WTC11 (cell line): ENCODE data around the gene R3HDML. TPM values are rescaled to one million over a fixed set of nuclear protein-coding genes. Genes with fewer than 3 reads are reported as not detected.

Source experiments
- ATAC-seq: fragments of 200-7000 bp; cut with Tn5 transposase; 2 replicates; pipeline ENCODE4 v1.10.0; 2021; ENCODE audit warnings: mild to moderate bottlenecking, moderate library complexity
- CTCF ChIA-PET: fragments of 300-600 bp; sonication (Branson Sonifier 250); formaldehyde crosslinking; loops from one replicate; lab custom pipeline; 2021; ENCODE audit warnings: antibody characterized with exemption; lab: Charles Lee
- POLR2A ChIA-PET: fragments of 350-600 bp; sonication (Branson Sonifier 250); formaldehyde crosslinking; loops from one replicate; lab custom pipeline; 2021; ENCODE audit warnings: antibody characterized with exemption; lab: Charles Lee
- DNase-seq: peaks from one replicate; pipeline ENCODE4 v3.0.0; 2021; ENCODE audit warnings: low spot score
- H3K27ac Mint-ChIP-seq: 2 replicates; pipeline ENCODE4 v1.8.0; 2021; ENCODE audit warnings: mixed read lengths
- H3K27me3 Mint-ChIP-seq: 2 replicates; pipeline ENCODE4 v1.8.0; 2021; ENCODE audit warnings: low read depth, mild to moderate bottlenecking, moderate library complexity, mixed read lengths
- H3K36me3 Mint-ChIP-seq: 2 replicates; pipeline ENCODE4 v1.8.0; 2021; ENCODE audit warnings: mixed read lengths
- H3K4me1 Mint-ChIP-seq: 2 replicates; pipeline ENCODE4 v1.8.0; 2022; ENCODE audit warnings: mixed read lengths
- H3K4me3 Mint-ChIP-seq: 2 replicates; pipeline ENCODE4 v1.8.0; 2021; ENCODE audit warnings: mild to moderate bottlenecking, moderate library complexity, mixed read lengths
- H3K9me3 Mint-ChIP-seq: 2 replicates; pipeline ENCODE4 v1.8.0; 2021; ENCODE audit warnings: mixed read lengths
- CBFB ChIP-seq: sonication (generic); formaldehyde crosslinking; IDR thresholded peaks from 2 replicates; pipeline ENCODE4 v1.8.1; 2022; ENCODE audit warnings: mild to moderate bottlenecking, low read depth, missing genetic modification reagents
- CREB1 ChIP-seq: sonication (generic); formaldehyde crosslinking; IDR thresholded peaks from 2 replicates; pipeline ENCODE4 v1.8.0; 2023; ENCODE audit warnings: mild to moderate bottlenecking, missing genetic modification reagents
- GRHL2 ChIP-seq: fragments of 250-450 bp; sonication (Bioruptor Pico); IDR thresholded peaks from 2 replicates; pipeline ENCODE4 v1.8.0; 2022; ENCODE audit warnings: mild to moderate bottlenecking, moderate library complexity; ENCODE audit not compliant: insufficient replicate concordance, severe bottlenecking
- JAZF1 ChIP-seq: fragments of 250-450 bp; sonication (Bioruptor Pico); IDR thresholded peaks from 2 replicates; pipeline ENCODE4 v1.9.0; 2021; ENCODE audit warnings: moderate library complexity, mild to moderate bottlenecking, inconsistent platforms
- KAT7 ChIP-seq: sonication (generic); formaldehyde crosslinking; IDR thresholded peaks from 2 replicates; pipeline ENCODE4 v1.8.1; 2023; ENCODE audit warnings: missing genetic modification reagents, mild to moderate bottlenecking, borderline replicate concordance
- MXD4 ChIP-seq: fragments of 250-450 bp; sonication (Bioruptor Pico); IDR thresholded peaks from 2 replicates; pipeline ENCODE4 v1.8.0; 2021; ENCODE audit warnings: mild to moderate bottlenecking, moderate library complexity, borderline replicate concordance
- OVOL2 ChIP-seq: fragments of 250-450 bp; sonication (Bioruptor Pico); IDR thresholded peaks from 2 replicates; pipeline ENCODE4 v1.9.0; 2021; ENCODE audit warnings: mild to moderate bottlenecking, borderline replicate concordance
- ZBTB21 ChIP-seq: sonication (generic); formaldehyde crosslinking; IDR thresholded peaks from 2 replicates; pipeline ENCODE4 v1.8.1; 2023; ENCODE audit warnings: mild to moderate bottlenecking, missing genetic modification reagents, borderline replicate concordance
- ZNF423 ChIP-seq: fragments of 250-450 bp; sonication (Bioruptor Pico); IDR thresholded peaks from 2 replicates; pipeline ENCODE4 v2.1.2; 2022; ENCODE audit warnings: mild to moderate bottlenecking, moderate library complexity
- total RNA-seq: library from RNA; stranded (reverse); gene quantifications from 3 replicates; pipeline ENCODE4 v1.2.3, GENCODE V29; 2021
- TF ChIP-seq, protein P1 (sequence below): sonication (generic); formaldehyde crosslinking; IDR thresholded peaks from 2 replicates; pipeline ENCODE4 v1.8.1; 2022; ENCODE audit warnings: missing genetic modification reagents, borderline replicate concordance
- TF ChIP-seq, protein P2 (sequence below): sonication (generic); formaldehyde crosslinking; IDR thresholded peaks from 2 replicates; pipeline ENCODE4 v1.8.1; 2023; ENCODE audit warnings: mild to moderate bottlenecking, missing genetic modification reagents, moderate library complexity
- TF ChIP-seq, protein P3 (sequence below): sonication (generic); formaldehyde crosslinking; conservative IDR thresholded peaks from 2 replicates; pipeline ENCODE4 v1.8.1; 2022; ENCODE audit warnings: mild to moderate bottlenecking, missing genetic modification reagents
- TF ChIP-seq, protein P4 (sequence below): sonication (generic); formaldehyde crosslinking; IDR thresholded peaks from 2 replicates; pipeline ENCODE4 v1.8.0; 2022; ENCODE audit warnings: mild to moderate bottlenecking, missing genetic modification reagents
- TF ChIP-seq, protein P5 (sequence below): fragments of 200-600 bp; IDR thresholded peaks from 2 replicates; pipeline ENCODE4 v1.8.0; 2022; ENCODE audit warnings: antibody characterized with exemption
- TF ChIP-seq, protein P6 (sequence below): sonication (generic); formaldehyde crosslinking; IDR thresholded peaks from 2 replicates; pipeline ENCODE4 v1.8.0; 2022; ENCODE audit warnings: mild to moderate bottlenecking, missing genetic modification reagents
- TF ChIP-seq, protein P7 (sequence below): sonication (generic); formaldehyde crosslinking; IDR thresholded peaks from 2 replicates; pipeline ENCODE4 v1.8.0; 2022; ENCODE audit warnings: missing genetic modification reagents
- TF ChIP-seq, protein P8 (sequence below): sonication (generic); formaldehyde crosslinking; IDR thresholded peaks from 2 replicates; pipeline ENCODE4 v1.8.0; 2022; ENCODE audit warnings: mild to moderate bottlenecking, missing genetic modification reagents

The R3HDML gene
- total RNA-seq, 1 experiment from 2014 or later: not detected

DNA sequence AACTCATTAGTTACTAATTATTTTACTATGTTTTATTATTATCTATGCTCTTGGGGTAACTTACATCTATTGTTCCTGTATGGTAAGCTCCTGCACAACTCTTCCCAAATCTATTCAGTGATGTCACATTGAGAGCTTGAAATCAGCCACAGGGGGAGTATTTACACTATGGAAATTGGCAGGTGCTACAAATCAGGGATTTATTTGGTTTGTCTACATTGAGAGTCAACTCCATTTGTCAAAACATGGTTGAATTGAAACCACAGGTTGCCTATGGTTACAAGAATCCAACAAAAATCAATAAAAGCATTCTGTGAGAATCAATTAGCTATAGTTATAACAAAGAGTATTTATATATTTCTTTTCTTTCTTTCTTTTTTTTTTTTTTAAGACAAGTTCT, 22.0 kb upstream of the R3HDML start:
- no peak for DNase-seq
- no peaks in the 10 kb centered on the region for H3K9me3 Mint-ChIP-seq
- H3K4me1 Mint-ChIP-seq: peaks cover 6% of the 10 kb centered on the region
- H3K36me3 Mint-ChIP-seq: no peaks in the 10 kb centered on the region
- TF ChIP-seq, protein P1, sequence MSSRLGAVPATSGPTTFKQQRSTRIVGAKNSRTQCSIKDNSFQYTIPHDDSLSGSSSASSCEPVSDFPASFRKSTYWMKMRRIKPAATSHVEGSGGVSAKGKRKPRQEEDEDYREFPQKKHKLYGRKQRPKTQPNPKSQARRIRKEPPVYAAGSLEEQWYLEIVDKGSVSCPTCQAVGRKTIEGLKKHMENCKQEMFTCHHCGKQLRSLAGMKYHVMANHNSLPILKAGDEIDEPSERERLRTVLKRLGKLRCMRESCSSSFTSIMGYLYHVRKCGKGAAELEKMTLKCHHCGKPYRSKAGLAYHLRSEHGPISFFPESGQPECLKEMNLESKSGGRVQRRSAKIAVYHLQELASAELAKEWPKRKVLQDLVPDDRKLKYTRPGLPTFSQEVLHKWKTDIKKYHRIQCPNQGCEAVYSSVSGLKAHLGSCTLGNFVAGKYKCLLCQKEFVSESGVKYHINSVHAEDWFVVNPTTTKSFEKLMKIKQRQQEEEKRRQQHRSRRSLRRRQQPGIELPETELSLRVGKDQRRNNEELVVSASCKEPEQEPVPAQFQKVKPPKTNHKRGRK (CRISPR knock-in tag): no peak
- TF ChIP-seq, protein P2, sequence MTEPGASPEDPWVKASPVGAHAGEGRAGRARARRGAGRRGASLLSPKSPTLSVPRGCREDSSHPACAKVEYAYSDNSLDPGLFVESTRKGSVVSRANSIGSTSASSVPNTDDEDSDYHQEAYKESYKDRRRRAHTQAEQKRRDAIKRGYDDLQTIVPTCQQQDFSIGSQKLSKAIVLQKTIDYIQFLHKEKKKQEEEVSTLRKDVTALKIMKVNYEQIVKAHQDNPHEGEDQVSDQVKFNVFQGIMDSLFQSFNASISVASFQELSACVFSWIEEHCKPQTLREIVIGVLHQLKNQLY (CRISPR knock-in tag): no peak
- TF ChIP-seq CBFB (CRISPR knock-in tag) (no peak), GRHL2 (CRISPR knock-in tag) (no peak), MXD4 (no peak), ZBTB21 (no peak), ZNF423 (CRISPR knock-in tag) (no peak), JAZF1 (no peak), OVOL2 (CRISPR knock-in tag) (no peak), CREB1 (CRISPR knock-in tag) (no peak), KAT7 (CRISPR knock-in tag) (no peak)
- TF ChIP-seq, protein P3, sequence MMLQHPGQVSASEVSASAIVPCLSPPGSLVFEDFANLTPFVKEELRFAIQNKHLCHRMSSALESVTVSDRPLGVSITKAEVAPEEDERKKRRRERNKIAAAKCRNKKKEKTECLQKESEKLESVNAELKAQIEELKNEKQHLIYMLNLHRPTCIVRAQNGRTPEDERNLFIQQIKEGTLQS (CRISPR knock-in tag): no peak
- TF ChIP-seq, protein P4, sequence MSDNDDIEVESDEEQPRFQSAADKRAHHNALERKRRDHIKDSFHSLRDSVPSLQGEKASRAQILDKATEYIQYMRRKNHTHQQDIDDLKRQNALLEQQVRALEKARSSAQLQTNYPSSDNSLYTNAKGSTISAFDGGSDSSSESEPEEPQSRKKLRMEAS (CRISPR knock-in tag): no peak
- TF ChIP-seq, protein P5, sequence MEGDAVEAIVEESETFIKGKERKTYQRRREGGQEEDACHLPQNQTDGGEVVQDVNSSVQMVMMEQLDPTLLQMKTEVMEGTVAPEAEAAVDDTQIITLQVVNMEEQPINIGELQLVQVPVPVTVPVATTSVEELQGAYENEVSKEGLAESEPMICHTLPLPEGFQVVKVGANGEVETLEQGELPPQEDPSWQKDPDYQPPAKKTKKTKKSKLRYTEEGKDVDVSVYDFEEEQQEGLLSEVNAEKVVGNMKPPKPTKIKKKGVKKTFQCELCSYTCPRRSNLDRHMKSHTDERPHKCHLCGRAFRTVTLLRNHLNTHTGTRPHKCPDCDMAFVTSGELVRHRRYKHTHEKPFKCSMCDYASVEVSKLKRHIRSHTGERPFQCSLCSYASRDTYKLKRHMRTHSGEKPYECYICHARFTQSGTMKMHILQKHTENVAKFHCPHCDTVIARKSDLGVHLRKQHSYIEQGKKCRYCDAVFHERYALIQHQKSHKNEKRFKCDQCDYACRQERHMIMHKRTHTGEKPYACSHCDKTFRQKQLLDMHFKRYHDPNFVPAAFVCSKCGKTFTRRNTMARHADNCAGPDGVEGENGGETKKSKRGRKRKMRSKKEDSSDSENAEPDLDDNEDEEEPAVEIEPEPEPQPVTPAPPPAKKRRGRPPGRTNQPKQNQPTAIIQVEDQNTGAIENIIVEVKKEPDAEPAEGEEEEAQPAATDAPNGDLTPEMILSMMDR: no peak
- TF ChIP-seq, protein P6, sequence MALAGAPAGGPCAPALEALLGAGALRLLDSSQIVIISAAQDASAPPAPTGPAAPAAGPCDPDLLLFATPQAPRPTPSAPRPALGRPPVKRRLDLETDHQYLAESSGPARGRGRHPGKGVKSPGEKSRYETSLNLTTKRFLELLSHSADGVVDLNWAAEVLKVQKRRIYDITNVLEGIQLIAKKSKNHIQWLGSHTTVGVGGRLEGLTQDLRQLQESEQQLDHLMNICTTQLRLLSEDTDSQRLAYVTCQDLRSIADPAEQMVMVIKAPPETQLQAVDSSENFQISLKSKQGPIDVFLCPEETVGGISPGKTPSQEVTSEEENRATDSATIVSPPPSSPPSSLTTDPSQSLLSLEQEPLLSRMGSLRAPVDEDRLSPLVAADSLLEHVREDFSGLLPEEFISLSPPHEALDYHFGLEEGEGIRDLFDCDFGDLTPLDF (CRISPR knock-in tag): no peak
- TF ChIP-seq, protein P7, sequence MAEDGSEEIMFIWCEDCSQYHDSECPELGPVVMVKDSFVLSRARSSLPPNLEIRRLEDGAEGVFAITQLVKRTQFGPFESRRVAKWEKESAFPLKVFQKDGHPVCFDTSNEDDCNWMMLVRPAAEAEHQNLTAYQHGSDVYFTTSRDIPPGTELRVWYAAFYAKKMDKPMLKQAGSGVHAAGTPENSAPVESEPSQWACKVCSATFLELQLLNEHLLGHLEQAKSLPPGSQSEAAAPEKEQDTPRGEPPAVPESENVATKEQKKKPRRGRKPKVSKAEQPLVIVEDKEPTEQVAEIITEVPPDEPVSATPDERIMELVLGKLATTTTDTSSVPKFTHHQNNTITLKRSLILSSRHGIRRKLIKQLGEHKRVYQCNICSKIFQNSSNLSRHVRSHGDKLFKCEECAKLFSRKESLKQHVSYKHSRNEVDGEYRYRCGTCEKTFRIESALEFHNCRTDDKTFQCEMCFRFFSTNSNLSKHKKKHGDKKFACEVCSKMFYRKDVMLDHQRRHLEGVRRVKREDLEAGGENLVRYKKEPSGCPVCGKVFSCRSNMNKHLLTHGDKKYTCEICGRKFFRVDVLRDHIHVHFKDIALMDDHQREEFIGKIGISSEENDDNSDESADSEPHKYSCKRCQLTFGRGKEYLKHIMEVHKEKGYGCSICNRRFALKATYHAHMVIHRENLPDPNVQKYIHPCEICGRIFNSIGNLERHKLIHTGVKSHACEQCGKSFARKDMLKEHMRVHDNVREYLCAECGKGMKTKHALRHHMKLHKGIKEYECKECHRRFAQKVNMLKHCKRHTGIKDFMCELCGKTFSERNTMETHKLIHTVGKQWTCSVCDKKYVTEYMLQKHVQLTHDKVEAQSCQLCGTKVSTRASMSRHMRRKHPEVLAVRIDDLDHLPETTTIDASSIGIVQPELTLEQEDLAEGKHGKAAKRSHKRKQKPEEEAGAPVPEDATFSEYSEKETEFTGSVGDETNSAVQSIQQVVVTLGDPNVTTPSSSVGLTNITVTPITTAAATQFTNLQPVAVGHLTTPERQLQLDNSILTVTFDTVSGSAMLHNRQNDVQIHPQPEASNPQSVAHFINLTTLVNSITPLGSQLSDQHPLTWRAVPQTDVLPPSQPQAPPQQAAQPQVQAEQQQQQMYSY: no peak
- TF ChIP-seq, protein P8, sequence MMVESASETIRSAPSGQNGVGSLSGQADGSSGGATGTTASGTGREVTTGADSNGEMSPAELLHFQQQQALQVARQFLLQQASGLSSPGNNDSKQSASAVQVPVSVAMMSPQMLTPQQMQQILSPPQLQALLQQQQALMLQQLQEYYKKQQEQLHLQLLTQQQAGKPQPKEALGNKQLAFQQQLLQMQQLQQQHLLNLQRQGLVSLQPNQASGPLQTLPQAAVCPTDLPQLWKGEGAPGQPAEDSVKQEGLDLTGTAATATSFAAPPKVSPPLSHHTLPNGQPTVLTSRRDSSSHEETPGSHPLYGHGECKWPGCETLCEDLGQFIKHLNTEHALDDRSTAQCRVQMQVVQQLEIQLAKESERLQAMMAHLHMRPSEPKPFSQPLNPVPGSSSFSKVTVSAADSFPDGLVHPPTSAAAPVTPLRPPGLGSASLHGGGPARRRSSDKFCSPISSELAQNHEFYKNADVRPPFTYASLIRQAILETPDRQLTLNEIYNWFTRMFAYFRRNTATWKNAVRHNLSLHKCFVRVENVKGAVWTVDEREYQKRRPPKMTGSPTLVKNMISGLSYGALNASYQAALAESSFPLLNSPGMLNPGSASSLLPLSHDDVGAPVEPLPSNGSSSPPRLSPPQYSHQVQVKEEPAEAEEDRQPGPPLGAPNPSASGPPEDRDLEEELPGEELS (CRISPR knock-in tag): no peak
- POLR2A ChIA-PET: no interaction called here
- CTCF ChIA-PET: interaction anchor here (1.0 to 1.4 kb wide), 3 partner anchors 92 to 198 kb away, joined by 3 to 4 read pairs (median 4); no protein-coding TSS in a partner anchor
- peaks cover 28% of the 10 kb centered on the region for H3K27me3 Mint-ChIP-seq
- H3K4me3 Mint-ChIP-seq: no peak overlapping the region
- ATAC-seq: no peak
- H3K27ac Mint-ChIP-seq: no peak overlapping the region
